Omental fat pad (tissue), 4 donors: ENCODE data around the gene SMIM14. TPM values are rescaled to one million over a fixed set of nuclear protein-coding genes. Genes with fewer than 3 reads are reported as not detected.
"Not testable (repeated sequence)": the region's sequence is repeated elsewhere in the genome, so short reads cannot be mapped to it uniquely, and the experiment has no call there.

Experiments
- ATAC-seq: fragments of 150-250 bp; one replicate; pipeline ENCODE4 v1.9.1; 2016; ENCODE audit warnings: mild to moderate bottlenecking, moderate library complexity; ENCODE audit not compliant: low FRiP score
- DNase-seq: peaks from one replicate; pipeline ENCODE4 v3.0.0-alpha.2; 2019; ENCODE audit warnings: low spot score
- CTCF ChIP-seq, 3 donors: fragments of 450-650 bp; IDR thresholded peaks; one replicate each; pipeline ENCODE4 v1.5.1; 2016 to 2017; ENCODE audit warnings: antibody characterized with exemption in 3 of 3, mild to moderate bottlenecking in 3 of 3, moderate library complexity in 2 of 3
- total RNA-seq, 4 donors: library from RNA; depleted of rRNA; stranded (reverse); fragments of >200 nt; gene quantifications; one replicate each; pipeline ENCODE4 v1.1.0, GENCODE V29; 2016

The SMIM14 gene
- total RNA-seq, 4 donors from 2014 or later, result 24.6 to 69.4 (median 35.2) TPM

GRCh38 chr4:39655876-39656275, 17.2 kb upstream of the SMIM14 start:
- peak; percentile 85 for ATAC-seq
- TF ChIP-seq CTCF (IDR thresholded peaks at IDR 0.05), result no peak
- no peak for DNase-seq

GRCh38 chr4:39655211-39655610, 16.5 kb upstream of the SMIM14 start:
- DNase-seq (no peak), ATAC-seq (no peak)
- no peak for TF ChIP-seq CTCF (IDR thresholded peaks at IDR 0.05)

- not testable (repeated sequence) for DNase-seq, ATAC-seq
These were observed 12.9 kb upstream of the SMIM14 start for GRCh38 chr4:39651586-39651985.

- DNase-seq (no peak), ATAC-seq (no peak)
- no peak for TF ChIP-seq CTCF (IDR thresholded peaks at IDR 0.05)
These were observed 11.1 kb upstream of the SMIM14 start for GRCh38 chr4:39649639-39650265.

GRCh38 chr4:39648827-39649558, 10.3 kb upstream of the SMIM14 start:
- TF ChIP-seq CTCF (IDR thresholded peaks at IDR 0.05), result no peak
- DNase-seq (no peak), ATAC-seq (no peak)

- TF ChIP-seq CTCF (IDR thresholded peaks at IDR 0.05), result no peak
- DNase-seq (no peak), ATAC-seq (no peak)
These were observed 9.5 kb upstream of the SMIM14 start for GRCh38 chr4:39648213-39648612.

GRCh38 chr4:39642885-39643552, 4.4 kb upstream of the SMIM14 start:
- DNase-seq (no peak), ATAC-seq (no peak)
- TF ChIP-seq CTCF (IDR thresholded peaks at IDR 0.05), result no peak
